ENCODE results near the gene GCSAML. TPM values are rescaled to one million over a fixed set of nuclear protein-coding genes. Genes with fewer than 3 reads are reported as not detected.

GCSAML gene
- total RNA-seq, 1 experiment from 2014 or later: not detected

GRCh38 chr1:247542811-247543210 lies 6.1 kb upstream of the GCSAML start:
- H3K4me3 ChIP-seq: no peak overlapping the region
- H3K4me1 ChIP-seq: no peaks in the 10 kb centered on the region
- H3K27ac ChIP-seq: no peak overlapping the region
- no peaks in the 10 kb centered on the region for H3K9me3 ChIP-seq (replicated peaks)
- no peak for DNase-seq
- H3K36me3 ChIP-seq: no peaks in the 10 kb centered on the region
- H3K27me3 ChIP-seq: no peaks in the 10 kb centered on the region

- no peaks in the 10 kb centered on the region for H3K9me3 ChIP-seq (replicated peaks)
- no peaks in the 10 kb centered on the region for H3K27me3 ChIP-seq
- no peaks in the 10 kb centered on the region for H3K36me3 ChIP-seq
- no peak overlapping the region for H3K4me3 ChIP-seq
- H3K4me1 ChIP-seq: no peaks in the 10 kb centered on the region
- no peak for DNase-seq
- H3K27ac ChIP-seq: no peak overlapping the region
Measured at GRCh38 chr1:247548092-247548491, 842 bp upstream of the GCSAML start.

- Histone ChIP-seq H3K9me3 (replicated peaks) (no peaks in the 10 kb centered on the region), H3K4me3 (no peak overlapping the region), H3K27me3 (no peaks in the 10 kb centered on the region), H3K4me1 (no peaks in the 10 kb centered on the region), H3K27ac (no peak overlapping the region), H3K36me3 (no peaks in the 10 kb centered on the region)
- DNase-seq: no peak
Measured at GRCh38 chr1:247551721-247552120, 2.8 kb downstream of the GCSAML start.

GRCh38 chr1:247552231-247552630 lies 3.3 kb downstream of the GCSAML start:
- no peaks in the 10 kb centered on the region for H3K27me3 ChIP-seq
- H3K4me1 ChIP-seq: no peaks in the 10 kb centered on the region
- DNase-seq: no peak
- no peaks in the 10 kb centered on the region for H3K9me3 ChIP-seq (replicated peaks)
- no peaks in the 10 kb centered on the region for H3K36me3 ChIP-seq
- no peak overlapping the region for H3K27ac ChIP-seq
- H3K4me3 ChIP-seq: no peak overlapping the region

- Histone ChIP-seq H3K4me3 (no peak overlapping the region), H3K9me3 (replicated peaks) (no peaks in the 10 kb centered on the region)
- no peak for DNase-seq
Measured at GRCh38 chr1:247557926-247558674, 9.2 kb downstream of the GCSAML start.

GRCh38 chr1:247561711-247562110 lies 12.8 kb downstream of the GCSAML start:
- no peaks in the 10 kb centered on the region for H3K27me3 ChIP-seq
- H3K36me3 ChIP-seq: no peaks in the 10 kb centered on the region
- H3K9me3 ChIP-seq (replicated peaks): no peaks in the 10 kb centered on the region
- H3K4me3 ChIP-seq: no peak overlapping the region
- no peak overlapping the region for H3K27ac ChIP-seq
- H3K4me1 ChIP-seq: no peaks in the 10 kb centered on the region
- DNase-seq: no peak

More at GRCh38 chr1:247557926-247558674, 9.2 kb downstream of the GCSAML start:
- Histone ChIP-seq H3K4me1 (no peaks in the 10 kb centered on the region), H3K27ac (no peak overlapping the region), H3K27me3 (no peaks in the 10 kb centered on the region), H3K36me3 (no peaks in the 10 kb centered on the region)

- H3K4me1 ChIP-seq: no peaks in the 10 kb centered on the region
- H3K27ac ChIP-seq: no peak overlapping the region
- H3K27me3 ChIP-seq: no peaks in the 10 kb centered on the region
- no peaks in the 10 kb centered on the region for H3K9me3 ChIP-seq (replicated peaks)
- H3K4me3 ChIP-seq: no peak overlapping the region
- no peak for DNase-seq
- H3K36me3 ChIP-seq: no peaks in the 10 kb centered on the region
Measured at GRCh38 chr1:247562198-247562597, 13.3 kb downstream of the GCSAML start.

GRCh38 chr1:247574236-247574635 lies 25.3 kb downstream of the GCSAML start:
- Histone ChIP-seq H3K36me3 (no peaks in the 10 kb centered on the region), H3K4me3 (no peak overlapping the region), H3K4me1 (no peaks in the 10 kb centered on the region), H3K27ac (no peak overlapping the region), H3K9me3 (replicated peaks) (no peaks in the 10 kb centered on the region), H3K27me3 (no peaks in the 10 kb centered on the region)
- DNase-seq: no peak

- Histone ChIP-seq H3K27ac (no peak overlapping the region), H3K27me3 (no peaks in the 10 kb centered on the region), H3K4me1 (no peaks in the 10 kb centered on the region), H3K4me3 (no peak overlapping the region), H3K9me3 (replicated peaks) (no peaks in the 10 kb centered on the region), H3K36me3 (no peaks in the 10 kb centered on the region)
- no peak for DNase-seq
Measured at GRCh38 chr1:247574664-247575063, 25.7 kb downstream of the GCSAML start.

GRCh38 chr1:247576514-247576913 lies 27.6 kb downstream of the GCSAML start:
- DNase-seq: peak in 1 of 2 experiments; percentile 12

GRCh38 chr1:247578946-247579460 lies 30.1 kb downstream of the GCSAML start:
- H3K4me1 ChIP-seq: no peaks in the 10 kb centered on the region
- no peak for DNase-seq
- no peaks in the 10 kb centered on the region for H3K9me3 ChIP-seq (replicated peaks)
- H3K36me3 ChIP-seq: no peaks in the 10 kb centered on the region
- no peaks in the 10 kb centered on the region for H3K27me3 ChIP-seq
- H3K27ac ChIP-seq: no peak overlapping the region
- no peak overlapping the region for H3K4me3 ChIP-seq

More at GRCh38 chr1:247576514-247576913, 27.6 kb downstream of the GCSAML start:
- no peaks in the 10 kb centered on the region for H3K36me3 ChIP-seq
- no peaks in the 10 kb centered on the region for H3K4me1 ChIP-seq
- no peaks in the 10 kb centered on the region for H3K27me3 ChIP-seq
- no peak overlapping the region for H3K4me3 ChIP-seq
- no peak overlapping the region for H3K27ac ChIP-seq
- H3K9me3 ChIP-seq (replicated peaks): no peaks in the 10 kb centered on the region

- H3K9me3 ChIP-seq (replicated peaks): no peaks in the 10 kb centered on the region
- no peak for DNase-seq
- H3K4me3 ChIP-seq: no peak within 1 kb of the TSS
- H3K36me3 ChIP-seq: no peaks in the 10 kb centered on the region
- H3K4me1 ChIP-seq: no peaks in the 10 kb centered on the region
- H3K27ac ChIP-seq: no peak within 1 kb of the TSS
- H3K27me3 ChIP-seq: no peaks in the 10 kb centered on the region
Measured at GRCh38 chr1:247588060-247588459, 39.1 kb downstream of the GCSAML start, which contains the start of gene OR2G2. Gene OR2G2, plus strand, starts transcription at chr1:247588360. Its CDS starts 0 bp downstream, at chr1:247588360.

GRCh38 chr1:247605286-247605685 lies 56.4 kb downstream of the GCSAML start, which contains the start of gene OR2G3:
Gene OR2G3, plus strand, starts transcription at chr1:247605586. Its CDS starts 0 bp downstream, at chr1:247605586.
- no peak within 1 kb of the TSS for H3K4me3 ChIP-seq
- H3K36me3 ChIP-seq: no peaks in the 10 kb centered on the region
- H3K27ac ChIP-seq: no peak within 1 kb of the TSS
- H3K4me1 ChIP-seq: no peaks in the 10 kb centered on the region
- H3K9me3 ChIP-seq (replicated peaks): no peaks in the 10 kb centered on the region
- DNase-seq: no peak
- no peaks in the 10 kb centered on the region for H3K27me3 ChIP-seq

GRCh38 chr1:247613405-247613804 lies 64.5 kb downstream of the GCSAML start:
- Histone ChIP-seq H3K27ac (no peak overlapping the region), H3K9me3 (replicated peaks) (no peaks in the 10 kb centered on the region), H3K27me3 (no peaks in the 10 kb centered on the region), H3K36me3 (no peaks in the 10 kb centered on the region), H3K4me1 (no peaks in the 10 kb centered on the region), H3K4me3 (no peak overlapping the region)
- no peak for DNase-seq

- no peak for DNase-seq
Measured at GRCh38 chr1:247614625-247615024, 65.7 kb downstream of the GCSAML start.

More at GRCh38 chr1:247614625-247615024, 65.7 kb downstream of the GCSAML start:
- H3K36me3 ChIP-seq: no peaks in the 10 kb centered on the region
- no peaks in the 10 kb centered on the region for H3K4me1 ChIP-seq
- no peak overlapping the region for H3K4me3 ChIP-seq
- no peaks in the 10 kb centered on the region for H3K27me3 ChIP-seq
- no peak overlapping the region for H3K27ac ChIP-seq
- H3K9me3 ChIP-seq (replicated peaks): no peaks in the 10 kb centered on the region
